ENCODE results near the gene ZNF584.

Gene ZNF584

GRCh38 chr19:58456111-58456510, 47.7 kb downstream of the ZNF584 start:
- TF ChIP-seq GATA2 (IDR thresholded peaks at IDR 0.05; ENCODE audit: low read depth, low read length) (no peak), GATA3 (IDR thresholded peaks at IDR 0.05; ENCODE audit: low read depth, low read length) (no peak)

GRCh38 chr19:58460039-58460438, 51.6 kb downstream of the ZNF584 start:
- no peak for TF ChIP-seq GATA2 (IDR thresholded peaks at IDR 0.05; ENCODE audit: low read depth, low read length)
- TF ChIP-seq GATA3 (IDR thresholded peaks at IDR 0.05; ENCODE audit: low read depth, low read length) = no peak

- TF ChIP-seq GATA3 (IDR thresholded peaks at IDR 0.05; ENCODE audit: low read depth, low read length) = no peak
- TF ChIP-seq GATA2 (IDR thresholded peaks at IDR 0.05; ENCODE audit: low read depth, low read length) = no peak
Observed at GRCh38 chr19:58466089-58466759, 57.8 kb downstream of the ZNF584 start.

GRCh38 chr19:58466760-58467589, 58.5 kb downstream of the ZNF584 start, which contains the start of gene ZNF324:
Gene ZNF324, plus strand, starts transcription at chr19:58467080. Its CDS starts 2,106 bp downstream, at chr19:58469186.
- TF ChIP-seq GATA2 (IDR thresholded peaks at IDR 0.05; ENCODE audit: low read depth, low read length) = no peak
- TF ChIP-seq GATA3 (IDR thresholded peaks at IDR 0.05; ENCODE audit: low read depth, low read length) = no peak

Measured in SH-SY5Y (cell line).